GM12878 (cell line): ENCODE data around the gene ST6GALNAC3. TPM values are rescaled to one million over a fixed set of nuclear protein-coding genes. Genes with fewer than 3 reads are reported as not detected.

ENCODE experiments used
- ATAC-seq: fragments of 200-7000 bp; cut with Tn5 transposase; 3 replicates; pipeline ENCODE4 v1.9.1; 2020; ENCODE audit warnings: mild to moderate bottlenecking, moderate library complexity
- BruUV-seq: library from RNA; stranded (reverse); fragments of 400-500 nt; replicated peaks from 2 replicates; lab custom pipeline; 2021; lab: Mats Ljungman, UMichigan
- CTCF ChIA-PET: fragments of 300-600 bp; sonication (Branson Sonifier 250); formaldehyde crosslinking; extraction: SDS; loops from one replicate; lab custom pipeline; 2021; ENCODE audit warnings: inconsistent platforms; lab: Yijun Ruan, JAX
- POLR2A ChIA-PET: fragments of 350-600 bp; formaldehyde crosslinking; extraction: SDS; loops from one replicate; lab custom pipeline; 2021; ENCODE audit warnings: inconsistent platforms; lab: Charles Lee
- RAD21 ChIA-PET: fragments of 300-600 bp; sonication (Branson Sonifier 250); formaldehyde crosslinking; loops from one replicate; lab custom pipeline; 2023; ENCODE audit warnings: antibody characterized with exemption; ENCODE audit not compliant: unreplicated experiment; lab: Charles Lee
- SMC1A ChIA-PET: fragments of 300-600 bp; sonication (Branson Sonifier 250); formaldehyde crosslinking; loops from one replicate; lab custom pipeline; 2023; ENCODE audit not compliant: unreplicated experiment, uncharacterized antibody; lab: Charles Lee
- DNase-seq: peaks from one replicate; pipeline ENCODE4 v3.0.0-alpha.2; 2011; ENCODE audit warnings: low read depth, low spot score
- FAIRE-seq: peaks from 3 replicates; lab custom pipeline; 2011; peaks lifted over from hg19 to GRCh38; lab: Jason Lieb, UNC
- H2AFZ ChIP-seq: 2 replicates; pipeline ENCODE4 v1.6.0; 2011; ENCODE audit warnings: low read depth, low read length, control low read depth; ENCODE audit not compliant: control insufficient read depth
- H3K27ac ChIP-seq: 2 replicates; pipeline ENCODE4 v1.5.1; 2011; ENCODE audit warnings: control low read depth; ENCODE audit not compliant: control insufficient read depth, insufficient read depth
- H3K27me3 ChIP-seq, 2 experiments: replicated peaks in 1 of 2; 2 replicates each; pipeline versions ENCODE4 v1.6.0 to v1.6.1; 2011; ENCODE audit warnings: low read length in 1 of 2; ENCODE audit not compliant: control insufficient read depth in 2 of 2, insufficient read depth in 2 of 2
- H3K36me3 ChIP-seq, 2 experiments: 2 replicates each; pipeline ENCODE4 v1.5.1; 2011; ENCODE audit warnings: low read length in 1 of 2; ENCODE audit not compliant: control insufficient read depth in 2 of 2, insufficient read depth in 2 of 2
- H3K4me1 ChIP-seq: 2 replicates; pipeline ENCODE4 v1.6.1; 2011; ENCODE audit warnings: mild to moderate bottlenecking, low read length, moderate library complexity, mixed read lengths; ENCODE audit not compliant: control insufficient read depth, insufficient read depth
- H3K4me2 ChIP-seq: 2 replicates; pipeline ENCODE4 v1.6.0; 2011; ENCODE audit warnings: control low read depth; ENCODE audit not compliant: control insufficient read depth, insufficient read depth
- H3K4me3 ChIP-seq: fragments of 200-600 bp; sonication (generic); 2 replicates; pipeline ENCODE4 v1.5.1; 2016
- H3K79me2 ChIP-seq: 2 replicates; pipeline ENCODE4 v1.6.0; 2011; ENCODE audit warnings: low read length; ENCODE audit not compliant: control insufficient read depth, insufficient read depth
- H3K9ac ChIP-seq: 2 replicates; pipeline ENCODE4 v1.8.0; 2011; ENCODE audit warnings: low read length, control low read depth, mixed read lengths; ENCODE audit not compliant: control insufficient read depth, insufficient read depth
- H3K9me3 ChIP-seq: replicated peaks from 3 replicates; pipeline ENCODE4 v1.5.1; 2011; ENCODE audit warnings: mild to moderate bottlenecking, low read length; ENCODE audit not compliant: control insufficient read depth, insufficient read depth
- H4K20me1 ChIP-seq: 2 replicates; pipeline ENCODE4 v1.6.0; 2011; ENCODE audit not compliant: control insufficient read depth, insufficient read depth
- ESRRA ChIP-seq: IDR thresholded peaks from 2 replicates; pipeline ENCODE4 v1.6.1; 2012; ENCODE audit warnings: mild to moderate bottlenecking, low read length, improper control_type of control experiment
- HSF1 ChIP-seq: fragments of 150-350 bp; IDR thresholded peaks from 2 replicates; pipeline ENCODE4 v1.6.1; 2014; ENCODE audit warnings: mild to moderate bottlenecking, low read depth, low read length
- IKZF2 ChIP-seq, 2 experiments: fragments of 450-650 bp; IDR thresholded peaks; 2 replicates each; pipeline ENCODE4 v1.6.1; 2017; ENCODE audit warnings: mild to moderate bottlenecking in 2 of 2, moderate library complexity in 2 of 2
- IRF5 ChIP-seq: fragments of 450-650 bp; IDR thresholded peaks from 2 replicates; pipeline ENCODE4 v1.6.1; 2017; ENCODE audit warnings: borderline replicate concordance
- KAT2A ChIP-seq: conservative IDR thresholded peaks from 2 replicates; pipeline ENCODE4 v1.6.1; 2011; ENCODE audit warnings: low read depth, low read length; ENCODE audit not compliant: control insufficient read depth
- NFXL1 ChIP-seq: fragments of 450-650 bp; IDR thresholded peaks from 2 replicates; pipeline ENCODE4 v1.6.1; 2017; ENCODE audit warnings: antibody characterized with exemption, mild to moderate bottlenecking, borderline replicate concordance
- PKNOX1 ChIP-seq: fragments of 450-650 bp; IDR thresholded peaks from 2 replicates; pipeline ENCODE4 v1.6.1; 2016; ENCODE audit warnings: mild to moderate bottlenecking
- POU2F2 ChIP-seq: IDR thresholded peaks from 3 replicates; pipeline ENCODE4 v1.6.1; 2011; ENCODE audit warnings: low read depth, mild to moderate bottlenecking, low read length, borderline replicate concordance
- REST ChIP-seq: IDR thresholded peaks from 2 replicates; pipeline ENCODE4 v1.6.1; 2012; ENCODE audit warnings: mild to moderate bottlenecking, low read depth, low read length
- RUNX3 ChIP-seq: IDR thresholded peaks from 2 replicates; pipeline ENCODE4 v1.6.1; 2012; ENCODE audit warnings: low read length, inconsistent platforms
- SIN3A ChIP-seq: IDR thresholded peaks from 2 replicates; pipeline ENCODE4 v1.6.1; 2012; ENCODE audit warnings: low read depth, low read length, improper control_type of control experiment
- SREBF2 ChIP-seq: IDR thresholded peaks from 2 replicates; pipeline ENCODE4 v1.6.1; 2012; ENCODE audit warnings: mild to moderate bottlenecking, low read length
- SRF ChIP-seq, 2 experiments: IDR thresholded peaks; 2 replicates each; pipeline ENCODE4 v1.6.1; 2011; ENCODE audit warnings: low read depth in 2 of 2, low read length in 2 of 2, mild to moderate bottlenecking in 1 of 2, moderate library complexity in 1 of 2
- WRNIP1 ChIP-seq: IDR thresholded peaks from 2 replicates; pipeline ENCODE4 v1.6.1; 2011; ENCODE audit warnings: low read depth, low read length, improper control_type of control experiment, borderline replicate concordance
- YBX1 ChIP-seq: fragments of 450-650 bp; IDR thresholded peaks from 2 replicates; pipeline ENCODE4 v1.6.1; 2016; ENCODE audit warnings: antibody characterized with exemption
- ZBTB33 ChIP-seq: fragments of 450-650 bp; IDR thresholded peaks from 2 replicates; pipeline ENCODE4 v1.6.1; 2017; ENCODE audit warnings: mild to moderate bottlenecking
- ZNF24 ChIP-seq: fragments of 450-650 bp; IDR thresholded peaks from 2 replicates; pipeline ENCODE4 v1.6.1; 2017; ENCODE audit warnings: antibody characterized with exemption, mild to moderate bottlenecking
- WGBS: methylation state at CpG from one replicate; pipeline ENCODE4 v1.1.6; 2016; ENCODE audit warnings: low lambda C conversion rate; ENCODE audit not compliant: insufficient replicate concordance, insufficient coverage; ENCODE audit errors: missing lambda C conversion rate; 5-methylcytosine and 5-hydroxymethylcytosine counted together
- in situ Hi-C: fragments of 300-500 bp; cut with MboI; formaldehyde crosslinking; loops from 9 replicates; pipeline ENCODE4 v1.14.3; 2018; ENCODE audit warnings: mixed read lengths
- intact Hi-C: fragments of 100-400 bp; cut with micrococcal nuclease; formaldehyde crosslinking; loops from one replicate; pipeline ENCODE4 v1.14.2; 2022; ENCODE audit not compliant: unreplicated experiment
- polyA plus RNA-seq, 11 experiments: library from polyadenylated mRNA; depleted of rRNA in 4 of 11; unstranded in 6 of 11; stranded (reverse) in 5 of 11; fragments of >200 nt; fragmentation: Nextera tagmentation in 4 of 11; fragmentation: Illumina TruSeq in 1 of 11; extraction: Ambion mirVana in 4 of 11; extraction: Trizol in 1 of 11; gene quantifications; 1 replicate in 1 of 11; 2 replicates in 10 of 11; pipeline versions ENCODE4 v1.2.1 to v1.2.3, GENCODE V29; 2011 to 2016; ENCODE audit warnings: inconsistent platforms in 2 of 11, missing spikeins in 2 of 11, low read depth in 1 of 11
- total RNA-seq, 4 experiments: library from RNA; depleted of rRNA in 3 of 4; stranded (reverse); fragments of >200 nt in 3 of 4; fragmentation: Illumina TruSeq in 1 of 4; extraction: Trizol in 1 of 4; gene quantifications; 2 replicates each; pipeline versions ENCODE4 v1.2.1 to v1.2.3, GENCODE V29; 2013 to 2021

The ST6GALNAC3 gene
- total and polyA plus RNA-seq, 10 of the 15 experiments (the other 5 are each of a cell fraction or from before 2014, with no cell fraction given), result 0.04 to 0.68 (median 0.18) TPM; not detected in 3

- ATAC-seq, result 0 out of 3 replicates have a peak, but pooled peaks have one; percentile 11
- H3K4me1 ChIP-seq, result peaks cover 3% of the 10 kb centered on the region; the same call in 1 of the 2 replicates
- TF ChIP-seq ZNF24, result no peak
- no peak for TF ChIP-seq YBX1
- TF ChIP-seq NFXL1, result no peak
- no peak for TF ChIP-seq KAT2A
- no peak for TF ChIP-seq WRNIP1
- no peak for TF ChIP-seq REST
- no peak for TF ChIP-seq SIN3A
- TF ChIP-seq SREBF2, result no peak
- no peak for TF ChIP-seq SRF (IDR thresholded peaks at IDR 0.05; ENCODE audit: low read depth in 2 of 2, low read length in 2 of 2)
- no peak for TF ChIP-seq ZBTB33
- no peak for TF ChIP-seq HSF1
- no peak for TF ChIP-seq ESRRA
- TF ChIP-seq RUNX3, result no peak
- TF ChIP-seq IKZF2 (IDR thresholded peaks at IDR 0.05), result no peak
- no peak for TF ChIP-seq POU2F2
- no peak for TF ChIP-seq PKNOX1
- TF ChIP-seq IRF5, result no peak
Observed at GRCh38 chr1:76267631-76268030, 193.1 kb downstream of the ST6GALNAC3 start.

More at GRCh38 chr1:76267631-76268030, 193.1 kb downstream of the ST6GALNAC3 start:
- Histone ChIP-seq H3K79me2 (no peaks in the 10 kb centered on the region), H3K9me3 (no peaks in the 10 kb centered on the region), H3K9ac (no peak overlapping the region), H3K4me3 (no peak overlapping the region), H4K20me1 (no peaks in the 10 kb centered on the region), H3K4me2 (no peak overlapping the region), H3K27ac (no peak overlapping the region), H3K36me3 (no peaks in the 10 kb centered on the region), H3K27me3 (no peaks in the 10 kb centered on the region), H2AFZ (no peak overlapping the region)
- intact Hi-C loops, result no loop called here
- ChIA-PET SMC1A (no interaction called here), RAD21 (no interaction called here), CTCF (no interaction called here), POLR2A (no interaction called here)
- BruUV-seq, result no TSS peak
- no peak for DNase-seq
- in situ Hi-C loops, result no loop called here
- no peak for FAIRE-seq
- WGBS, result 95% methylated on average over 2 of the region's 2 CpGs
